ENCODE data around the gene DIAPH1. TPM values are rescaled to one million over a fixed set of nuclear protein-coding genes. Genes with fewer than 3 reads are reported as not detected.

DIAPH1 gene
- total RNA-seq, 1 donor from 2014 or later = 63.5 TPM

DNA sequence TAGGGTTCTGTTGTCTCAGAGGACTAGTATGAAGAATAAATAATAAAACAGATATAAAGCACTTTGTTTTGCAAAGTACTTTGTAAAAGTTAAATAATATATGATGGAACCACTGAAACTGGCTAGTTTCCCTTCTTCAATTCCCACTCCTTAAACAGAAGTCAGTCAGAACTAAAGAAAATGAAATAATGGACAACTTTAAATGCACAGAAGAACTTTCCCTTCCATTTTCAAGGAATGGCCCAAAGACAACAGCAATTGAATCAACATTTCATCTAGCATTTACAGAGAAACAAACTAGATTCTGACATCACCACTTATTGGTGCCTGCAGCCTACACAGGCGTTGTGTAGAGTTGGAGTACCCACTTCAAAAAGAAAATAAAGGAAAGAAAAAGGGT is 16.2 kb downstream of the DIAPH1 start:
- no peak overlapping the region for H3K27ac Mint-ChIP-seq

DNA sequence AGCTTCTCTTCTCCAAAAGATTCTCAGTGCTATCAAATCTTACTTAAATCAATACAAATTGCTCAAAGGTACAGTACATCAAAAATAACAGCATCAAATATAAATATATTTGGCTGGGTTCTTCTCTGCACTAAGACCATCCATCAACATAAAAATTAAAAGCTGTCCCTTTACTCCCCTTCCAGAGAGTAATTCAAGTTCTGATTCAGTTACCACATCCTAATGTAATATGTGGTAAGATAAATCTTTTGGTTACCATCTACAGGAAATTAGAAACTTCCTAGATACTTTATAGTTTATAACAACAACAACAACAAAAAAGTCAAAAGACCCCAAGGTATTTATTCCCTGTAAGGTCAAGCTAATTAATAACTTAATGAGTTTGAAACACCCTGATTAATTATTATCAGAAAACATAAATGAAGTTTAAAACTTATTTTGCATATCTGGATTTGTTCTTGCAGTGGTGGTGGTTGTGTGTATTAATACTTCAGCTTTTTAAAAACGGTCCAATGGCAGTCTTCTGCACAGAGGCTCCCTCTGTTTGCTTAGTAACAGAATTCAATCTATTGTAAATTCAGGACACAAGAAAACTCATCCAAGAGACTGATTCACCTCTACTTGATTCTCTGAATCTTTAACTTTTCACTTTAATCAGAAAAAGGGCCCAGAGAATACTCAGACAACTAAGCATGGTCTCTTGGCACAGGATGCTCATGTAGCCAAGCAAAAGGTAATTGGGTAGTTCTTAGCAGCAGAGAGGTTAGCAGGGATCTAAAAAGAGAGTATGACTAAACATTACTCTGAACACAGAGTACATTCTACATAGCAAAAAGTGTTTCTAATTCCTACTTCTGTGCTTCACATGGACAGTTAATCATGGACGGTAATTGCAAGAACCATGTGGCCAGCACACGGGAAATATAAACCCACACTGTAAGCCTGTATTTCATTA is 20.1 kb downstream of the DIAPH1 start:
- H3K4me3 Mint-ChIP-seq (ENCODE audit: low read depth) = no peak overlapping the region
- H3K36me3 Mint-ChIP-seq (ENCODE audit: insufficient read depth) = peaks cover 1% of the 10 kb centered on the region
- TF ChIP-seq, protein P1, sequence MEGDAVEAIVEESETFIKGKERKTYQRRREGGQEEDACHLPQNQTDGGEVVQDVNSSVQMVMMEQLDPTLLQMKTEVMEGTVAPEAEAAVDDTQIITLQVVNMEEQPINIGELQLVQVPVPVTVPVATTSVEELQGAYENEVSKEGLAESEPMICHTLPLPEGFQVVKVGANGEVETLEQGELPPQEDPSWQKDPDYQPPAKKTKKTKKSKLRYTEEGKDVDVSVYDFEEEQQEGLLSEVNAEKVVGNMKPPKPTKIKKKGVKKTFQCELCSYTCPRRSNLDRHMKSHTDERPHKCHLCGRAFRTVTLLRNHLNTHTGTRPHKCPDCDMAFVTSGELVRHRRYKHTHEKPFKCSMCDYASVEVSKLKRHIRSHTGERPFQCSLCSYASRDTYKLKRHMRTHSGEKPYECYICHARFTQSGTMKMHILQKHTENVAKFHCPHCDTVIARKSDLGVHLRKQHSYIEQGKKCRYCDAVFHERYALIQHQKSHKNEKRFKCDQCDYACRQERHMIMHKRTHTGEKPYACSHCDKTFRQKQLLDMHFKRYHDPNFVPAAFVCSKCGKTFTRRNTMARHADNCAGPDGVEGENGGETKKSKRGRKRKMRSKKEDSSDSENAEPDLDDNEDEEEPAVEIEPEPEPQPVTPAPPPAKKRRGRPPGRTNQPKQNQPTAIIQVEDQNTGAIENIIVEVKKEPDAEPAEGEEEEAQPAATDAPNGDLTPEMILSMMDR (IDR thresholded peaks at IDR 0.05; ENCODE audit: unreplicated experiment) = no peak
- H3K4me1 Mint-ChIP-seq (ENCODE audit: low read depth) = peaks cover 4% of the 10 kb centered on the region
- no peaks in the 10 kb centered on the region for H3K27me3 Mint-ChIP-seq
- H3K9me3 Mint-ChIP-seq (ENCODE audit: low read depth) = no peaks in the 10 kb centered on the region
- DNase-seq (ENCODE audit: low spot score, unreplicated experiment) = no peak
- no peak overlapping the region for H3K27ac Mint-ChIP-seq

More for the DNA sequence above, 16.2 kb downstream of the DIAPH1 start:
- Mint-ChIP-seq H3K4me3 (ENCODE audit: low read depth) (no peak overlapping the region), H3K27me3 (no peaks in the 10 kb centered on the region), H3K9me3 (ENCODE audit: low read depth) (no peaks in the 10 kb centered on the region), H3K4me1 (ENCODE audit: low read depth) (peaks cover 12% of the 10 kb centered on the region), H3K36me3 (ENCODE audit: insufficient read depth) (no peaks in the 10 kb centered on the region)
- DNase-seq (ENCODE audit: low spot score, unreplicated experiment) = no peak
- TF ChIP-seq, protein P1 (IDR thresholded peaks at IDR 0.05; ENCODE audit: unreplicated experiment) = no peak

- Mint-ChIP-seq H3K27ac (no peak overlapping the region), H3K36me3 (ENCODE audit: insufficient read depth) (peaks cover 1% of the 10 kb centered on the region), H3K4me3 (ENCODE audit: low read depth) (no peak overlapping the region), H3K27me3 (no peaks in the 10 kb centered on the region), H3K9me3 (ENCODE audit: low read depth) (no peaks in the 10 kb centered on the region), H3K4me1 (ENCODE audit: low read depth) (peaks cover 4% of the 10 kb centered on the region)
- DNase-seq (ENCODE audit: low spot score, unreplicated experiment) = no peak
- TF ChIP-seq, protein P1 (IDR thresholded peaks at IDR 0.05; ENCODE audit: unreplicated experiment) = no peak
Measured at GRCh38 chr5:141597814-141598213, 21.0 kb downstream of the DIAPH1 start.

- no peaks in the 10 kb centered on the region for H3K9me3 Mint-ChIP-seq (ENCODE audit: low read depth)
- no peak for DNase-seq (ENCODE audit: low spot score, unreplicated experiment)
- H3K4me1 Mint-ChIP-seq (ENCODE audit: low read depth) = peaks cover 4% of the 10 kb centered on the region
- peaks cover 1% of the 10 kb centered on the region for H3K36me3 Mint-ChIP-seq (ENCODE audit: insufficient read depth)
- no peak overlapping the region for H3K27ac Mint-ChIP-seq
- TF ChIP-seq, protein P1 (IDR thresholded peaks at IDR 0.05; ENCODE audit: unreplicated experiment) = no peak
- H3K27me3 Mint-ChIP-seq = no peaks in the 10 kb centered on the region
- H3K4me3 Mint-ChIP-seq (ENCODE audit: low read depth) = no peak overlapping the region
Measured at GRCh38 chr5:141597394-141597793, 21.4 kb downstream of the DIAPH1 start.

DNA sequence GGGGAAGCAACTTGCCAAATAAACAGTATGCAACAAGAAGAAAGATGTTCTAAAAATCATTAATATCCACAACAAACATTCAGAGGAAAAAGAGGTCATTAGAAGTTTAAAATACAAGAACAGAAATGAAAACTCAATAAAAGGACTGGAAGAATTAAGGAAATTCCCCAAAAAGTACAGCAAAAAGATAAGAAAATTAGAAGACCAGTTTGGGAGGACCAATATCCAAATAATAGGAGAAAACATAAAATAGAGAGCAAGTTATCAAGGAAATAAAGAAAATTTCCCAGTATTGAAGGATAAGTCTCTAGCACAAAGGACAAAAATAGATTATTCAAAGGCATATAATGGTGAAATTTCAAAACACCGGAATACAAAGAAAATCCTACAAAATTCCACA is 21.9 kb downstream of the DIAPH1 start:
- Mint-ChIP-seq H3K4me3 (ENCODE audit: low read depth) (no peak overlapping the region), H3K9me3 (ENCODE audit: low read depth) (no peaks in the 10 kb centered on the region), H3K27me3 (no peaks in the 10 kb centered on the region), H3K27ac (peak overlapping the region; percentile 43), H3K4me1 (ENCODE audit: low read depth) (peaks cover 4% of the 10 kb centered on the region), H3K36me3 (ENCODE audit: insufficient read depth) (peaks cover 1% of the 10 kb centered on the region)
- TF ChIP-seq, protein P1 (IDR thresholded peaks at IDR 0.05; ENCODE audit: unreplicated experiment) = no peak
- no peak for DNase-seq (ENCODE audit: low spot score, unreplicated experiment)
